T-cell (primary cell): ENCODE data around the gene NRSN2. TPM values are rescaled to one million over a fixed set of nuclear protein-coding genes. Genes with fewer than 3 reads are reported as not detected.

Experiments used
- ATAC-seq, 4 experiments: fragments of 200-7000 bp in 3 of 4; fragments of 150-1000 bp in 1 of 4; cut with Tn5 transposase; replicated peaks in 1 of 4; 1 replicate in 3 of 4; 2 replicates in 1 of 4; pipeline ENCODE4 v1.10.0; 2021; ENCODE audit warnings: moderate library complexity in 3 of 4, mild to moderate bottlenecking in 2 of 4, moderate number of reproducible peaks in 1 of 4
- CTCF ChIA-PET, 2 donors: fragments of 300-600 bp; sonication (Branson Sonifier 250); formaldehyde crosslinking; loops; one replicate each; lab custom pipeline; 2022; ENCODE audit warnings: antibody characterized with exemption in 2 of 2; lab: Charles Lee
- POLR2A ChIA-PET, 2 donors: fragments of 300-600 bp; sonication (Branson Sonifier 250); formaldehyde crosslinking; loops; one replicate each; lab custom pipeline; 2022; ENCODE audit warnings: antibody characterized with exemption in 2 of 2; lab: Charles Lee
- DNase-seq, 35 experiments: peaks; one replicate each; pipeline versions ENCODE4 v3.0.0 to v3.0.0-alpha.2; 2013 to 2023
- H3K27ac ChIP-seq: one replicate; pipeline ENCODE4 v1.5.1; 2013; ENCODE audit warnings: low read length
- H3K27me3 ChIP-seq, 2 experiments: replicated peaks in 1 of 2; 1 replicate in 1 of 2; 2 replicates in 1 of 2; pipeline versions ENCODE4 v1.6.1 to v1.7.0; 2013; ENCODE audit warnings: low read length in 1 of 2, mixed read lengths in 1 of 2; ENCODE audit not compliant: control insufficient read depth in 2 of 2, insufficient read depth in 2 of 2; ENCODE audit errors: extremely low read depth in 1 of 2
- H3K36me3 ChIP-seq, 2 donors: 1 replicate in 1 of 2; 2 replicates in 1 of 2; pipeline versions ENCODE4 v1.6.1 to v1.7.0; 2013; ENCODE audit warnings: low read length in 1 of 2; ENCODE audit not compliant: control insufficient read depth in 2 of 2, insufficient read depth in 1 of 2; ENCODE audit errors: extremely low read depth in 1 of 2
- H3K4me1 ChIP-seq, 2 experiments: 1 replicate in 1 of 2; 2 replicates in 1 of 2; pipeline versions ENCODE4 v1.6.1 to v1.7.0; 2013; ENCODE audit warnings: low read length in 2 of 2, mixed read lengths in 1 of 2; ENCODE audit not compliant: insufficient read depth in 2 of 2, control insufficient read depth in 1 of 2; ENCODE audit errors: extremely low read depth in 1 of 2
- H3K4me3 ChIP-seq, 2 donors: 1 replicate in 1 of 2; 2 replicates in 1 of 2; pipeline versions ENCODE4 v1.5.1 to v1.7.0; 2013; ENCODE audit warnings: mild to moderate bottlenecking in 2 of 2, low read length in 1 of 2, moderate library complexity in 1 of 2; ENCODE audit not compliant: control insufficient read depth in 1 of 2; ENCODE audit errors: extremely low read depth in 1 of 2
- H3K9me3 ChIP-seq: 2 replicates; pipeline ENCODE4 v1.7.0; 2013
- H3K27ac Mint-ChIP-seq, 2 donors: one replicate each; pipeline ENCODE4 v1.8.0; 2020 to 2021; ENCODE audit warnings: mild to moderate bottlenecking in 2 of 2, mixed read lengths in 2 of 2
- H3K27me3 Mint-ChIP-seq, 2 donors: one replicate each; pipeline ENCODE4 v1.8.0; 2021 to 2022; ENCODE audit warnings: mixed read lengths in 2 of 2
- H3K36me3 Mint-ChIP-seq: one replicate; pipeline ENCODE4 v1.8.0; 2021; ENCODE audit warnings: mixed read lengths
- H3K4me1 Mint-ChIP-seq, 3 donors: one replicate each; pipeline ENCODE4 v1.8.0; 2020 to 2022; ENCODE audit warnings: mixed read lengths in 3 of 3, mild to moderate bottlenecking in 1 of 3
- H3K4me3 Mint-ChIP-seq, 3 donors: one replicate each; pipeline ENCODE4 v1.8.0; 2020 to 2022; ENCODE audit warnings: mild to moderate bottlenecking in 3 of 3, mixed read lengths in 3 of 3, moderate library complexity in 3 of 3
- H3K9me3 Mint-ChIP-seq, 3 donors: one replicate each; pipeline ENCODE4 v1.8.0; 2020 to 2022; ENCODE audit warnings: mixed read lengths in 3 of 3
- WGBS: methylation state at CpG from one replicate; pipeline ENCODE4 v1.1.5; 2013; ENCODE audit warnings: missing lambda C conversion rate; ENCODE audit not compliant: insufficient coverage; 5-methylcytosine and 5-hydroxymethylcytosine counted together
- total RNA-seq, 35 experiments: library from RNA in 6 of 35; stranded (reverse) in 6 of 35; fragments of 120-200 nt in 1 of 35; gene quantifications; one replicate each; pipeline versions ENCODE4 v1.2.1 to v1.2.4 and lab custom pipeline; 2013 to 2026

The NRSN2 gene
- total RNA-seq, 5 donors from 2014 or later (not counting 1 experiment from before 2014, with no cell fraction given), result 0.70 to 1.8 (median 1.3) TPM

DNA sequence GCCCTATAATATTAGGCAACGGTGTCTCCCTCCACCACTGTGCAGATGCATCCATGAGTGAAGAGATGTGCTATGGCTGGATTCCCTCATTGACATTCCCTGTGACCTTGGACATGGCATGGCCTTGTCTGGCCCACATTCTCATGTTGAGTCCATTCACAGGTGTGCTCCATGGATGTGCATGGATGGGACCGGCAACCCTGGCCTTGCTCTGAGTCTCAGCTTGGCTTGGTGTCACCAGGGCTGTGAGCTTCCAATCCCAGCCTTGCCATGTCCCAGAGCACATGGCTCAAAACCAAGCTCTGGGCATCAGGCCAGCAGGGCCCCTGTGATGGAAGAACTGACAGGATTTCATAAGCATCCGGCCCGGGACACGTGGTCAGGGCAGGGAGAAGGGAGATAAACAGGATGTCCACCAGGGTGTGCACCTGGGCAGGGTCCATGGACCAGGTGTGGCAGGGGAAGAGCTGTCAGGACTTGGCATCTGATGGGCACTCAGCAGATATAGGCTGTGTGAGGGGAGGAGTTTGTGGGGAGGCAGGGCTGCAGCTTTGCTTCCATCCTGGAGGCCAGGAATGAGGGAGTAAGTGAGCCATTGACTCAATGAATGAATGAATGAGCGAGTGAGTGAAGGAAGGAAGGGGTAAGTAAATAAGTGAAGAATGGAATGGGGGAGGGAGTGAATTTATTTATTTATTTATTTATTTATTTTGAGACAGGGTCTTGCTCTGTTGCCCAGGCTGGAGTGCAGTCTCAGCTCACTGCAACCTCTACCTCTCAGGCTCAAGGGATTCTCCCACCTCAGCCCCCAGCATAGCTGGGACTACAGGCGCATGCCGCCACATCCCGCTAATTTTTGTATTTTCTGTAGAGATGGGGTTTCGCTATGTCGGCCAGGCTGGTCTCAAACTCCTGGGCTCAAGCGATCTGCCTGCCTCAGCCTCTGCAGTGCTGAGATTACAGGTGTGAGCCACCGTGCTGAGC is 15.7 kb downstream of the NRSN2 start:
- POLR2A ChIA-PET, result no interaction called here
- peaks cover 29 to 34% (median 29%) of the 10 kb centered on the region in 3 donors for H3K4me1 Mint-ChIP-seq

DNA sequence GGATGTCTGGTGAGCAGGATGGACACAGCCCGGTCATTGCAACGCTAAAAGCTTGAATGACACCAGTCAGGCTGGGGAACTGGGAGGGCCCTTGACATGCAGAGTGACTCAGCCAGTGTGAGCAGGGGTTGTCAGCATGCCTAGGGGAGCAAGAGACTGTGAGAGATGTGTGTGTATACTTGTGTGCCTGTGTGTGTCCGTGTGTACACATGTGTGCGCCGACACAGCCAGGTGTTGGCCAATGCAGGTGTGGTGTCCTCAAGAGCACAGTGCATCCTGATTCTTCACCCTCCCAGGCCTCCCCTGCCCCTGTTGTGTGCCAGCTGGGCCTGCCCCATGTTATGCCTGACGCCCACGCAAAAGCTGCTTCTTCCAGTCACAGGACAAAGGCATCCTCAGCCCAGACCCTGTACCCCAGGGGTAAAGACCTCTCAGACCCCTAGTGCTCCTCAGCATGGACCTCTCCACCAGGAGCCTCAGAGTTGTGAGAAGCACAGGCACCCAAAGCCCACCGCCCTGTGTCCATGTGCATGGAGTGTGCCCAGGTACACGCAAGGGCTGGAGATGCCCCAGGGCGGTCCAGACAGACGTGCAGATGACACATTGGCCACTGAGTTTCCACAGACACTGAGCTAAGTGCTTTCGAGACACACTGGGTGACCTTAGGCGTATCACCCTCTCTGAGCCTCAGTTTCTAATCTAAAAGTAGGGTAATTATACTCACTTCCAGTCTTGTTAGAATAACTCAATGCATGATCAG is 16.6 kb downstream of the NRSN2 start:
- Histone ChIP-seq H3K4me1 (peaks cover 4 to 18% of the 10 kb centered on the region in 2 experiments), H3K27me3 (peaks cover 0 to 2% of the 10 kb centered on the region in 2 experiments), H3K4me3 (no peak overlapping the region), H3K9me3 (no peaks in the 10 kb centered on the region), H3K36me3 (no peaks in the 10 kb centered on the region), H3K27ac (no peak overlapping the region)
- ChIA-PET CTCF (no interaction called here), POLR2A (no interaction called here)
- ATAC-seq (no peak), DNase-seq (no peak)
- Mint-ChIP-seq H3K9me3 (no peaks in the 10 kb centered on the region), H3K4me3 (no peak overlapping the region), H3K27ac (no peak overlapping the region), H3K27me3 (peaks cover 0 to 4% of the 10 kb centered on the region in 2 donors), H3K36me3 (no peaks in the 10 kb centered on the region), H3K4me1 (peaks cover 29 to 37% (median 34%) of the 10 kb centered on the region in 3 donors)
- 96% methylated on average over 7 of the region's 13 CpGs for WGBS

More for the DNA sequence above, 15.7 kb downstream of the NRSN2 start:
- H3K27me3 Mint-ChIP-seq, result peaks cover 0 to 4% of the 10 kb centered on the region in 2 donors
- Histone ChIP-seq H3K27ac (no peak overlapping the region), H3K4me3 (no peak overlapping the region), H3K9me3 (no peaks in the 10 kb centered on the region), H3K36me3 (no peaks in the 10 kb centered on the region), H3K4me1 (peaks cover 4 to 18% of the 10 kb centered on the region in 2 experiments), H3K27me3 (peaks cover 0 to 2% of the 10 kb centered on the region in 2 experiments)
- 89% methylated on average over 6 of the region's 13 CpGs for WGBS
- no peak overlapping the region for H3K4me3 Mint-ChIP-seq
- ATAC-seq (peak in 3 of 4 experiments; percentile 45 to 52 (median 48)), DNase-seq (peak in 5 of 35 experiments; percentile 6 to 21 (median 19))
- H3K36me3 Mint-ChIP-seq, result no peaks in the 10 kb centered on the region
- H3K9me3 Mint-ChIP-seq, result no peaks in the 10 kb centered on the region
- CTCF ChIA-PET, result interaction anchor here in 1 of 2 donors (0.5 to 1.0 kb wide), 4 partner anchors 12 to 119 kb away, joined by 3 to 4 read pairs (median 3); no protein-coding TSS in a partner anchor
- peak overlapping the region in 1 of 2 donors; percentile 1 for H3K27ac Mint-ChIP-seq

DNA sequence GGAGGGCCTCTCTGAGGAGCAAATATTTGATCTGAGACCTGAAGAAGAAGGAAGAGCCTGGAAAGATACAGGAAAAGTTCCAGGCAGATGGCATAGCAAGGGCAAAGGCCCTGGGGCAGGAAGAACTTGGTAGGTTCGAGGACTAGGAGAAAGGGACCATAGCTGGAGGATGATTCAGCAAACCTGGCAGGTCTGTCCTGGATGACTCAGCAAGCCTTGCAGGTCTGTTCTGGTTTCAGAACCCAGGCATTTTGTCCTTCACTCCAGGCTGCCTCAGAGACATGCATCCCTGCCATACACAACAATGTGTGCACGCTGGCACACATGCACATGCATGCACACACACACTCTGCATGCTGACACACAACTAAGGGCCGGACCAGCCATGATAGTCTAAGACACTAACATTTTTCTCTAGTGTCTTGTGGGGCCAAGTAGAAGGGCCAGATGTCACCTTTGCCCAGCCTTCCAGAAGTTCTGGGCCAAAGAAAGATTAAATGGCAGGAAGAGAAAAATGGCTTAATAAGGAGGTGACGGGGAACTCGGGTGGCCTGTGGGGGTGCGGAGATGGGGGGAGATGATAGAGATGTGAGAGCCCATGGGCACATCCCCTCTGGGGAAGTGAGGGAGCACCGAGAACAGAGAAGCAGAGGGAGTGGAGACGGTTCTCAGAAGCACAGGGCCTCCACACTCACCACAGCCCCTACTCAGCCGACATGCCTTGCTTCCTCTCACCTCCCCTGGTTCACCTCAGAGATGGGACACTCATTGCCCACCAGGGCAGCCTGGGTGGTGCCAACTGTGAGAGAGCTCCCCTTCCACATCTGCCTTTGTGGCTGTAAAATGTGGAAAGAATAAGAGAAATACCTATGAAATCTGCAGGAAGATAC is 18.2 kb downstream of the NRSN2 start:
- no peak overlapping the region for H3K4me3 ChIP-seq
- H3K4me1 ChIP-seq, result peaks cover 4 to 18% of the 10 kb centered on the region in 2 experiments
- Mint-ChIP-seq H3K27ac (peak overlapping the region; percentile 63 to 84), H3K4me3 (peak overlapping the region in 1 of 3 donors; percentile 54), H3K4me1 (peaks cover 29 to 41% (median 36%) of the 10 kb centered on the region in 3 donors), H3K36me3 (no peaks in the 10 kb centered on the region), H3K9me3 (no peaks in the 10 kb centered on the region), H3K27me3 (peaks cover 0 to 4% of the 10 kb centered on the region in 2 donors)
- no peak for DNase-seq
- H3K36me3 ChIP-seq, result no peaks in the 10 kb centered on the region
- H3K27me3 ChIP-seq, result peaks cover 0 to 2% of the 10 kb centered on the region in 2 experiments
- 87% methylated on average over 6 of the region's 9 CpGs for WGBS
- no peak overlapping the region for H3K27ac ChIP-seq
- POLR2A ChIA-PET, result no interaction called here
- CTCF ChIA-PET, result interaction anchor here (0.7 kb wide), 2 partner anchors 20 to 113 kb away, joined by 4 to 5 read pairs; no protein-coding TSS in a partner anchor
- ATAC-seq, result peak in 2 of 4 experiments; percentile 39 to 47
- no peaks in the 10 kb centered on the region for H3K9me3 ChIP-seq

DNA sequence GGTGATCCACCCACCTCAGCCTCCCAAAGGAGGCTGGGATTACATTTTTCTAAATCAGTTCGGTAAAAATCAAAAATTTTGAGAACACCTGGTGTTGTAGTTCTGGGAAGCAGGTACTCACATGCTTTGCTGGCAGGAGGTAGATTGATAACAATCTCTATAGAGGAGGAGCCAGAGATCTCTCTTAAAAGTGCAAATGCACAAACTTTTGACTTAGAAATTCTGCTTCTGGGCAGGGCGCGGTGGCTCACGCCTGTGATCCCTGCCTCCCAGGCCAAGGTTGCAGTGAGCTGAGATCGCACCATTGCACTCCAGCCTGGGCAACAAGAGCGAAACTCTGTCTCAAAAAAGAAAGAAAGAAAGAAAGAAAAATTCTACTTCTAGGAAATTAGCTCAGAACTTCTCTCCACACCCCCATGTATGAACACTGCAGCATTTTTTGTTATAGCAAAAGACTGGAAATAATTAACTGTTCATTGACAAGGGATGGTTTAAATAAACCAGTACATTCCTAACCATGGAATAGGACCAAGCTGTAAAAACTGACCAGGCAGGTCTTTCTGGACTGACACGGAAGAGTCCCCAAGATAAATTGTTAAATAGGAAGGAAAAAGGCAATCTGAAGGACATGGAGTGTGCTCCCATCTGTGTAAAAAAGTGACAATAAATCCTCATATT is 19.3 kb downstream of the NRSN2 start:
- Histone ChIP-seq H3K9me3 (no peaks in the 10 kb centered on the region), H3K27me3 (peaks cover 0 to 2% of the 10 kb centered on the region in 2 experiments), H3K4me1 (peaks cover 4 to 18% of the 10 kb centered on the region in 2 experiments), H3K36me3 (no peaks in the 10 kb centered on the region), H3K4me3 (no peak overlapping the region), H3K27ac (no peak overlapping the region)
- DNase-seq (no peak), ATAC-seq (peak in 3 of 4 experiments; percentile 50 to 72 (median 64))
- CTCF ChIA-PET, result interaction anchor here in 1 of 2 donors (0.7 kb wide), 1 partner anchor 19 kb away, joined by 4 read pairs; no protein-coding TSS in a partner anchor
- Mint-ChIP-seq H3K4me1 (peaks cover 29 to 41% (median 36%) of the 10 kb centered on the region in 3 donors), H3K27ac (peak overlapping the region; percentile 85), H3K9me3 (no peaks in the 10 kb centered on the region), H3K27me3 (peaks cover 0 to 4% of the 10 kb centered on the region in 2 donors), H3K36me3 (no peaks in the 10 kb centered on the region), H3K4me3 (peak overlapping the region in 2 of 3 donors; percentile 28 to 68)
- WGBS, result no CpG with 5 or more reads among the region's 7 CpGs
- POLR2A ChIA-PET, result no interaction called here

GRCh38 chr20:366719-367485 is 20.0 kb downstream of the NRSN2 start:
- H3K27me3 ChIP-seq, result peaks cover 0 to 2% of the 10 kb centered on the region in 2 experiments
- Mint-ChIP-seq H3K27me3 (peaks cover 0 to 4% of the 10 kb centered on the region in 2 donors), H3K4me1 (peaks cover 31 to 43% (median 41%) of the 10 kb centered on the region in 3 donors), H3K4me3 (no peak overlapping the region), H3K27ac (peak overlapping the region; percentile 85), H3K9me3 (no peaks in the 10 kb centered on the region), H3K36me3 (no peaks in the 10 kb centered on the region)
- no peaks in the 10 kb centered on the region for H3K36me3 ChIP-seq
- CTCF ChIA-PET, result no interaction called here
- ATAC-seq (no peak), DNase-seq (no peak)
- no peak overlapping the region for H3K4me3 ChIP-seq
- peaks cover 4 to 21% of the 10 kb centered on the region in 2 experiments for H3K4me1 ChIP-seq
- POLR2A ChIA-PET, result no interaction called here
- no peaks in the 10 kb centered on the region for H3K9me3 ChIP-seq
- H3K27ac ChIP-seq, result no peak overlapping the region
- 87% methylated on average over 3 of the region's 13 CpGs for WGBS
